ENCODE results near the gene ISYNA1.

DNA sequence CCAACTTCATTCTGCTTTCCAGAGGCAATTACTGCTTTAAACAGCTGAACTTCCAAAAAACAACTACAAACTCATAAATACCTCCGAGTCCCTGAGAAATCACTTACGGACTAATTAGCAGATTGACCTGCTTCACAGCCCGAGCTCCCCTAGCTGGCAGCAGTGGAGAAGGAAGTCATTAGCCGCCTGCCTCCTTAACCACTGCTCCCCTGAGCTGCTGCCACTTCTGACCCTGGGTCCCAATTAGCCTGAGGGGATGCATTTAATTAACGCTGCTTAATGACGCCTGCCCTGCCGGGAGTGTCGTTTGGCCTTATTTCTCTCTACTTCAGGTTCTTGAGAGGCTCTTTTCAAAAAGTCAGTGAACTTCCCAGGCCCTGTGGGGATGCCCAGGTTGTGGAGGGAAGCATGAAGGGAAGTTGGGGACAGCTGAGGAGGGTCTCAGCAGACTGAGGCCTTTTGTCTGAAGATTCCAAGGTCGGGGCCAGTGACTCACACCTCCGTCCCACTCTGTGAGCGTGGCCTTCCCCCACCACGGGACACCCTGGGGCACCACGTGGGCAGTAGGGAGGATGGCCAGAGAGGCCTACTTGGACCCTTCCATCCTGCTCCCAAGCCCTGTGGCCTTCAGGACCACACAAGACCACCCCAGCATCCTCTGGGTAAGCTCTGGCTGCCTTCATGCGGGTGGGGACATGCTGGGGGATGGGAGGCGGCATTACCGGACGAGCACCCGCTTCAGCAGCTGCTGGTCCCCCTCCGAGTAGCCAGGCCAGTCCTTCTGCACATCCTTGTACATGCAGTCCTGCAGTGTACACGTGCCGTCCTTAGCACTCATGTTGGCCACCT lies 19.8 kb upstream of the ISYNA1 start:
- no peak for TF ChIP-seq RAD21 (IDR thresholded peaks at IDR 0.05 in 1 of 2, conservative IDR thresholded peaks at IDR 0.05 in 1 of 2; ENCODE audit: low read depth in 2 of 2, low read length in 2 of 2)
- no peak for TF ChIP-seq TAF1 (IDR thresholded peaks at IDR 0.05; ENCODE audit: low read depth, low read length)
- TF ChIP-seq, protein P1, sequence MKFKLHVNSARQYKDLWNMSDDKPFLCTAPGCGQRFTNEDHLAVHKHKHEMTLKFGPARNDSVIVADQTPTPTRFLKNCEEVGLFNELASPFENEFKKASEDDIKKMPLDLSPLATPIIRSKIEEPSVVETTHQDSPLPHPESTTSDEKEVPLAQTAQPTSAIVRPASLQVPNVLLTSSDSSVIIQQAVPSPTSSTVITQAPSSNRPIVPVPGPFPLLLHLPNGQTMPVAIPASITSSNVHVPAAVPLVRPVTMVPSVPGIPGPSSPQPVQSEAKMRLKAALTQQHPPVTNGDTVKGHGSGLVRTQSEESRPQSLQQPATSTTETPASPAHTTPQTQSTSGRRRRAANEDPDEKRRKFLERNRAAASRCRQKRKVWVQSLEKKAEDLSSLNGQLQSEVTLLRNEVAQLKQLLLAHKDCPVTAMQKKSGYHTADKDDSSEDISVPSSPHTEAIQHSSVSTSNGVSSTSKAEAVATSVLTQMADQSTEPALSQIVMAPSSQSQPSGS (IDR thresholded peaks at IDR 0.05; ENCODE audit: low read length), result no peak
- no peak for TF ChIP-seq ZNF274 (IDR thresholded peaks at IDR 0.05; ENCODE audit: borderline replicate concordance, extremely low read depth, low read length)
